K562 (cell line): ENCODE measurements around the gene ZBTB26. TPM values are rescaled to one million over a fixed set of nuclear protein-coding genes. Genes with fewer than 3 reads are reported as not detected.
A peak's percentile ranks its signal among the peaks of the same experiment; 100 is the strongest.

ENCODE experiments used
- E2F3 ChIP-seq: fragments of 250-450 bp; sonication (Bioruptor Pico); IDR thresholded peaks from 2 replicates; pipeline ENCODE4 v1.4.0; 2020; ENCODE audit warnings: mild to moderate bottlenecking
- GABPA ChIP-seq: fragments of 200-800 bp; sonication (Bioruptor generic); conservative IDR thresholded peaks from 2 replicates; pipeline ENCODE4 v1.6.1; 2016; ENCODE audit warnings: low read depth, missing genetic modification characterization, missing compliant biosample characterization
- GATA2 ChIP-seq: sonication (generic); formaldehyde crosslinking; IDR thresholded peaks from 2 replicates; pipeline ENCODE4 v1.4.0; 2020; ENCODE audit warnings: mild to moderate bottlenecking, missing genetic modification reagents
- MCM2 ChIP-seq: fragments of 450-650 bp; IDR thresholded peaks from 2 replicates; pipeline ENCODE4 v1.6.1; 2017; ENCODE audit warnings: low read depth, mild to moderate bottlenecking
- NCOA6 ChIP-seq: fragments of 450-650 bp; IDR thresholded peaks from 2 replicates; pipeline ENCODE4 v1.6.1; 2017; ENCODE audit warnings: mild to moderate bottlenecking
- NFXL1 ChIP-seq: fragments of 450-650 bp; formaldehyde crosslinking; IDR thresholded peaks from 2 replicates; pipeline ENCODE4 v1.4.0; 2021; ENCODE audit warnings: mild to moderate bottlenecking
- PCBP1 ChIP-seq: fragments of 200-400 bp; formaldehyde crosslinking; IDR thresholded peaks from 2 replicates; pipeline ENCODE4 v1.6.1; 2018; ENCODE audit warnings: mild to moderate bottlenecking, low read depth, low read length; ENCODE audit not compliant: poor library complexity, severe bottlenecking
- PHF20 ChIP-seq: fragments of 450-650 bp; IDR thresholded peaks from 2 replicates; pipeline ENCODE4 v1.6.1; 2018; ENCODE audit not compliant: partially characterized antibody
- RNF2 ChIP-seq: sonication (generic); IDR thresholded peaks from 2 replicates; pipeline ENCODE4 v1.6.1; 2016
- RREB1 ChIP-seq: fragments of 250-450 bp; sonication (Bioruptor Pico); IDR thresholded peaks from 2 replicates; pipeline ENCODE4 v1.4.0; 2020
- ZNF184 ChIP-seq: sonication (generic); formaldehyde crosslinking; IDR thresholded peaks from 2 replicates; pipeline ENCODE4 v1.5.0; 2020; ENCODE audit warnings: missing genetic modification reagents
- ZNF232 ChIP-seq: sonication (generic); formaldehyde crosslinking; IDR thresholded peaks from 2 replicates; pipeline ENCODE4 v1.8.0; 2022; ENCODE audit warnings: mild to moderate bottlenecking, missing genetic modification reagents
- ZNF24 ChIP-seq: fragments of 450-650 bp; IDR thresholded peaks from 2 replicates; pipeline ENCODE4 v1.6.1; 2016
- ZNF766 ChIP-seq: fragments of 200-800 bp; sonication (Bioruptor generic); conservative IDR thresholded peaks from 2 replicates; pipeline ENCODE4 v1.6.1; 2016; ENCODE audit warnings: missing genetic modification characterization, missing compliant biosample characterization
- polyA plus RNA-seq, 8 experiments: library from polyadenylated mRNA; depleted of rRNA in 4 of 8; stranded (reverse) in 5 of 8; unstranded in 3 of 8; fragments of >200 nt; fragmentation: Nextera tagmentation in 2 of 8; fragmentation: Illumina TruSeq in 1 of 8; extraction: Ambion mirVana in 2 of 8; extraction: Trizol in 1 of 8; gene quantifications; 2 replicates each; pipeline versions ENCODE4 v1.2.1 to v1.2.3, GENCODE V29; 2011 to 2014; ENCODE audit warnings: inconsistent platforms in 1 of 8, missing spikeins in 1 of 8
- total RNA-seq, 7 experiments: library from RNA; depleted of rRNA in 6 of 7; stranded (reverse); fragments of >200 nt in 6 of 7; fragmentation: Illumina TruSeq in 2 of 7; extraction: Trizol in 2 of 7; gene quantifications; 2 replicates each; pipeline versions ENCODE4 v1.2.1 to v1.2.3, GENCODE V29; 2011 to 2021; ENCODE audit warnings: low replicate concordance in 1 of 7
- TF ChIP-seq, protein P1 (sequence below): sonication (generic); formaldehyde crosslinking; IDR thresholded peaks from 2 replicates; pipeline ENCODE4 v1.8.1; 2023; ENCODE audit warnings: missing genetic modification reagents, mild to moderate bottlenecking, borderline replicate concordance
- TF ChIP-seq, protein P2 (sequence below): fragments of 450-650 bp; formaldehyde crosslinking; IDR thresholded peaks from 2 replicates; pipeline ENCODE4 v1.4.0; 2020; ENCODE audit warnings: mild to moderate bottlenecking, mixed read lengths

ZBTB26 gene
- total and polyA plus RNA-seq, 9 of the 15 experiments (the other 6 are each of a cell fraction or from before 2014, with no cell fraction given), result 2.4 to 20.7 (median 5.0) TPM

DNA sequence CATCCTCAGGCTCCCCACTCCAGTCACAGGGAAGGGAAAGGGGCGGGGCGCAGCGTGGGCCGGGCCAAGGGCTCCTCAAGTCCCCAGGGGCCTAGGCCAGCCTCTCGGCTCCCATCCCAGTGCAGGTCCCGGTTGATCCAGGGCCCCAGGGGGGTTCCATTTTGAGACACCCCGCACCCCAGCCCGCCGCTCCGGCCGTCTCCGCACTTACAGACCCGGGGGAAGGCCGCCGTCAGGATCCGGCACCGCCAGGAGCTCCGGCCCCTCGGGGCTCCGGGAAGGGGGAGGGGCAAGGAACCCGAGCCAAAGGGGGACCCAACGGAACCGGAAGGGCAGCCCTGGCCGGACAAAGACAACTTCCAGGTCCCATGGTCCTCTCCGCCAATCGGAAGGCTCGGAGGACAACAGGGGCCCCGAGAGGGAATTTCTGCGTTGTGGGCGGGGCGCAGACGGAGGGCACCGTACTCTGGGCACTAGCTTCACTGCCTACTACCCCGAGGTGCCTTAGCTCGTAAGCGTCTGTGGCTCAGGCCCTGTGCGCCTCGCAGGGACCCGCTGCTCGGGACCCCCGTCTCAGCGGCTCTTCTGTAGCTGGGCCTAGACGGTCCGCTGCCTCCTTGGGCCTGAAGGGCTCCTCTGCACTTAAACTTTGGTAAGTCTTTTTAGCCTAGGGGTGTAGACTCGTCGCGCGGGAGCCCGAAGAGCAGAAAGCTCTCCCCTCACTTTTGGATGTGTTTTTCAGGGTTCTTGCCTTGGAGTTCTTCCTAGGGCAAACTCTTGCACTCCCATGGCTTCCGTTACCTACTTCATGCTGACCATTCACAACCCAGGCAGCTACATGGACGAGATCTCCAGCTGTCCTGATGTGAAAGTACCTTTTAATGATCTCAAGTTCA, at the start of gene ZBTB26 (continued):
- TF ChIP-seq, protein P1, sequence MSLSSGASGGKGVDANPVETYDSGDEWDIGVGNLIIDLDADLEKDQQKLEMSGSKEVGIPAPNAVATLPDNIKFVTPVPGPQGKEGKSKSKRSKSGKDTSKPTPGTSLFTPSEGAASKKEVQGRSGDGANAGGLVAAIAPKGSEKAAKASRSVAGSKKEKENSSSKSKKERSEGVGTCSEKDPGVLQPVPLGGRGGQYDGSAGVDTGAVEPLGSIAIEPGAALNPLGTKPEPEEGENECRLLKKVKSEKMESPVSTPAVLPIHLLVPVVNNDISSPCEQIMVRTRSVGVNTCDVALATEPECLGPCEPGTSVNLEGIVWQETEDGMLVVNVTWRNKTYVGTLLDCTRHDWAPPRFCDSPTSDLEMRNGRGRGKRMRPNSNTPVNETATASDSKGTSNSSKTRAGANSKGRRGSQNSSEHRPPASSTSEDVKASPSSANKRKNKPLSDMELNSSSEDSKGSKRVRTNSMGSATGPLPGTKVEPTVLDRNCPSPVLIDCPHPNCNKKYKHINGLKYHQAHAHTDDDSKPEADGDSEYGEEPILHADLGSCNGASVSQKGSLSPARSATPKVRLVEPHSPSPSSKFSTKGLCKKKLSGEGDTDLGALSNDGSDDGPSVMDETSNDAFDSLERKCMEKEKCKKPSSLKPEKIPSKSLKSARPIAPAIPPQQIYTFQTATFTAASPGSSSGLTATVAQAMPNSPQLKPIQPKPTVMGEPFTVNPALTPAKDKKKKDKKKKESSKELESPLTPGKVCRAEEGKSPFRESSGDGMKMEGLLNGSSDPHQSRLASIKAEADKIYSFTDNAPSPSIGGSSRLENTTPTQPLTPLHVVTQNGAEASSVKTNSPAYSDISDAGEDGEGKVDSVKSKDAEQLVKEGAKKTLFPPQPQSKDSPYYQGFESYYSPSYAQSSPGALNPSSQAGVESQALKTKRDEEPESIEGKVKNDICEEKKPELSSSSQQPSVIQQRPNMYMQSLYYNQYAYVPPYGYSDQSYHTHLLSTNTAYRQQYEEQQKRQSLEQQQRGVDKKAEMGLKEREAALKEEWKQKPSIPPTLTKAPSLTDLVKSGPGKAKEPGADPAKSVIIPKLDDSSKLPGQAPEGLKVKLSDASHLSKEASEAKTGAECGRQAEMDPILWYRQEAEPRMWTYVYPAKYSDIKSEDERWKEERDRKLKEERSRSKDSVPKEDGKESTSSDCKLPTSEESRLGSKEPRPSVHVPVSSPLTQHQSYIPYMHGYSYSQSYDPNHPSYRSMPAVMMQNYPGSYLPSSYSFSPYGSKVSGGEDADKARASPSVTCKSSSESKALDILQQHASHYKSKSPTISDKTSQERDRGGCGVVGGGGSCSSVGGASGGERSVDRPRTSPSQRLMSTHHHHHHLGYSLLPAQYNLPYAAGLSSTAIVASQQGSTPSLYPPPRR (CRISPR knock-in tag), result no peak
- TF ChIP-seq ZNF24 (peak; percentile 35; the same call in 1 of the 2 replicates), E2F3 (CRISPR knock-in tag) (no peak), ZNF232 (CRISPR knock-in tag) (no peak), ZNF184 (CRISPR knock-in tag) (no peak), ZNF766 (no peak), PHF20 (peak; percentile 89), PCBP1 (peak; percentile 64), RREB1 (CRISPR knock-in tag) (no peak; the same call in 1 of the 2 replicates), NFXL1 (no peak), NCOA6 (0 out of 2 replicates have a peak, but pooled peaks have one; percentile 28), GATA2 (CRISPR knock-in tag) (no peak), GABPA (peak; percentile 98), MCM2 (no peak), RNF2 (peak; percentile 43; the same call in 1 of the 2 replicates)
- TF ChIP-seq, protein P2, sequence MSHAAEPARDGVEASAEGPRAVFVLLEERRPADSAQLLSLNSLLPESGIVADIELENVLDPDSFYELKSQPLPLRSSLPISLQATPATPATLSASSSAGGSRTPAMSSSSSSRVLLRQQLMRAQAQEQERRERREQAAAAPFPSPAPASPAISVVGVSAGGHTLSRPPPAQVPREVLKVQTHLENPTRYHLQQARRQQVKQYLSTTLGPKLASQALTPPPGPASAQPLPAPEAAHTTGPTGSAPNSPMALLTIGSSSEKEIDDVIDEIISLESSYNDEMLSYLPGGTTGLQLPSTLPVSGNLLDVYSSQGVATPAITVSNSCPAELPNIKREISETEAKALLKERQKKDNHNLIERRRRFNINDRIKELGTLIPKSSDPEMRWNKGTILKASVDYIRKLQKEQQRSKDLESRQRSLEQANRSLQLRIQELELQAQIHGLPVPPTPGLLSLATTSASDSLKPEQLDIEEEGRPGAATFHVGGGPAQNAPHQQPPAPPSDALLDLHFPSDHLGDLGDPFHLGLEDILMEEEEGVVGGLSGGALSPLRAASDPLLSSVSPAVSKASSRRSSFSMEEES (CRISPR knock-in tag), result no peak
